PFSK-1 (cell line): ENCODE measurements around the gene PDE2A.

ENCODE experiments used
- FOXP2 ChIP-seq: optimal IDR thresholded peaks from 2 replicates; pipeline ENCODE3; 2011; ENCODE audit warnings: borderline replicate concordance, control low read depth, inconsistent platforms; ENCODE audit not compliant: insufficient read depth; ENCODE audit errors: extremely low read length, extremely low read depth
- POLR2AphosphoS5 ChIP-seq: IDR thresholded peaks from 2 replicates; pipeline ENCODE4 v1.6.1; 2012; ENCODE audit warnings: low read depth, mild to moderate bottlenecking, control low read depth, low read length, moderate library complexity
- REST ChIP-seq, 2 experiments: IDR thresholded peaks; 2 replicates each; pipeline versions ENCODE4 v1.6.1 to v1.8.0; 2011 to 2012; ENCODE audit warnings: low read depth in 2 of 2, low read length in 2 of 2, control low read depth in 1 of 2, inconsistent platforms in 1 of 2, mild to moderate bottlenecking in 1 of 2, moderate library complexity in 1 of 2; ENCODE audit not compliant: insufficient read depth in 1 of 2
- TAF1 ChIP-seq: IDR thresholded peaks from 2 replicates; pipeline ENCODE4 v1.6.1; 2012; ENCODE audit warnings: low read length, control low read depth, borderline replicate concordance; ENCODE audit not compliant: insufficient read depth

GRCh38 chr11:72630104-72630852 lies 43.9 kb downstream of the PDE2A start:
- TF ChIP-seq POLR2AphosphoS5 (no peak), TAF1 (no peak), REST (IDR thresholded peaks at IDR 0.05; ENCODE audit: insufficient read depth in 1 of 2, low read depth in 2 of 2, low read length in 2 of 2) (no peak), FOXP2 (no peak)
